GM12801 (cell line): ENCODE data around the gene SH3BGRL.

Source experiments
- TF ChIP-seq, protein P1 (sequence below): IDR thresholded peaks from one replicate; pipeline ENCODE4 v1.5.1; 2011; ENCODE audit warnings: control low read depth; ENCODE audit not compliant: insufficient read length; ENCODE audit errors: extremely low read depth

SH3BGRL gene

GRCh38 chrX:81201671-81202455 lies at the start of gene SH3BGRL, which contains the start of gene HMGN5:
SH3BGRL (plus strand) TSS chrX:81202102; CDS start chrX:81202201, 99 bp downstream.
HMGN5 (minus strand) TSS chrX:81201913; CDS start chrX:81121549, 80,364 bp downstream.
- TF ChIP-seq, protein P1, sequence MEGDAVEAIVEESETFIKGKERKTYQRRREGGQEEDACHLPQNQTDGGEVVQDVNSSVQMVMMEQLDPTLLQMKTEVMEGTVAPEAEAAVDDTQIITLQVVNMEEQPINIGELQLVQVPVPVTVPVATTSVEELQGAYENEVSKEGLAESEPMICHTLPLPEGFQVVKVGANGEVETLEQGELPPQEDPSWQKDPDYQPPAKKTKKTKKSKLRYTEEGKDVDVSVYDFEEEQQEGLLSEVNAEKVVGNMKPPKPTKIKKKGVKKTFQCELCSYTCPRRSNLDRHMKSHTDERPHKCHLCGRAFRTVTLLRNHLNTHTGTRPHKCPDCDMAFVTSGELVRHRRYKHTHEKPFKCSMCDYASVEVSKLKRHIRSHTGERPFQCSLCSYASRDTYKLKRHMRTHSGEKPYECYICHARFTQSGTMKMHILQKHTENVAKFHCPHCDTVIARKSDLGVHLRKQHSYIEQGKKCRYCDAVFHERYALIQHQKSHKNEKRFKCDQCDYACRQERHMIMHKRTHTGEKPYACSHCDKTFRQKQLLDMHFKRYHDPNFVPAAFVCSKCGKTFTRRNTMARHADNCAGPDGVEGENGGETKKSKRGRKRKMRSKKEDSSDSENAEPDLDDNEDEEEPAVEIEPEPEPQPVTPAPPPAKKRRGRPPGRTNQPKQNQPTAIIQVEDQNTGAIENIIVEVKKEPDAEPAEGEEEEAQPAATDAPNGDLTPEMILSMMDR, result no peak

DNA sequence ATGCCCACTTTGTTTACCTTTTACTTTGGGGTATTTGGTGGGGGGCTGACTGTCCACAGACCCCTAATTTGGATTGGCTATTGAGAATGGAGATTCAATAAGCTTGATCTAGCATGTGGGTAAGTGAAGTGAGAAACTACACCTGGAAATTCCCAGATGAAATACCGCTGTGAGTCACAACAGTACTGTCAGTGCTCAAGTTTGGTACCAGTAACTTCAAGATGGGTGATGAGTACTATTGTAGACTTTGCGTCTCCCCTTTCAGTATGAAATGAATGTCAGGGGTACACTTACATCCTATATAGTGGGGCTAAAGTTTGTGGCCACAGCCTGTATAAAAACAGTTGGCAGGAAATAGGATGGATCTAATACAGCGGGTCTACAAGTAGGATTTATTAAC lies 33.5 kb upstream of the SH3BGRL start:
- TF ChIP-seq, protein P1, result no peak

- TF ChIP-seq, protein P1, result no peak
Measured at GRCh38 chrX:81174286-81174685, 27.6 kb upstream of the SH3BGRL start.

- TF ChIP-seq, protein P1, result no peak
Measured at GRCh38 chrX:81195259-81195658, 6.6 kb upstream of the SH3BGRL start.

DNA sequence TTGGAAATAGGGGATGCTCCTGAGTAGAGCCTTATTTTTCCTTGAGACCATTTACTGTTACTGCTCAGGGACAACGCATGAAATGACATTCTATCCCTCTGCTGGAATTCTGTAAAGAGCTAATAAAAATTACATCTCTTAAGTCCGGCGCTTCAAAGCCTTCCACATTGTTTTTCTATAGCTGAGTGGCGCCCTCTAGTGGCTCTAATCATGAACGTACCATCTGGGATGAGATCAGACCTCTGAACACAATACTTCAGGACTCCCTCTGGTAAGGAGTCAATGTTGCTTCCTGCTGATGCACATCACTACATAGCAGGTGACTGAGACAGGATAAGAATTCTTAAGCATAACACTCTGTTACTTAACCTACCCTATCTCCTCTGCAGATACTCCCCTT lies 6.2 kb upstream of the SH3BGRL start:
- TF ChIP-seq, protein P1, result no peak

DNA sequence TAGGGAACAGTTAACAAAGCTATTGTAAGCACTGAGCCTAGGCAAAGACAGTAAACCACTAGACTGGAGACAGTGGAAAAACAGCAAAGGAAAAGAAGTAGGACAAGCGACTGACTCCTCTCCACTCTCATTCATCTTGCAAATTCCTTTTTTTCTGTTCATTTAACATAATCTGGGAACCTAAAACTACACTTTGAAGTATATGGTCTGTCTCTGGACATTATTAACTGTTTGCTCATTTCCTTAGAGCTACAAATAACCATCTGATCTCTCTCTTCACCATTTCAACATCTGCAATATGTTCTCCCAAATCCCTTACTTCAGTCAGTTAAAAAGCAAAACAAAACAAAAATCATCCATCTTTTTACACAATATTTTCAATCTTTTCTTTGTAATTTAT lies 831 bp upstream of the SH3BGRL start:
- TF ChIP-seq, protein P1, result no peak

GRCh38 chrX:81202456-81202819 lies 536 bp downstream of the SH3BGRL start:
- TF ChIP-seq, protein P1, result no peak
